SU-DHL-6 (cell line): ENCODE data around the gene CLMN.

Source experiments
- H2AFZ ChIP-seq: fragments of 200-600 bp; sonication (generic); 2 replicates; pipeline ENCODE4 v1.6.1; 2014; ENCODE audit warnings: low read depth, mild to moderate bottlenecking, moderate library complexity, mixed read lengths, antibody characterized with exemption, low read length; ENCODE audit not compliant: severe bottlenecking
- H3F3A ChIP-seq: fragments of 200-600 bp; shearing (Covaris generic); 2 replicates; pipeline ENCODE4 v1.6.0; 2016; ENCODE audit warnings: antibody characterized with exemption, mild to moderate bottlenecking; ENCODE audit not compliant: insufficient read depth
- H3K27ac ChIP-seq: fragments of 200-600 bp; sonication (generic); 2 replicates; pipeline ENCODE4 v1.5.1; 2016; ENCODE audit warnings: low read depth, mild to moderate bottlenecking, low read length, moderate library complexity, mixed read lengths
- H3K27me3 ChIP-seq: fragments of 200-600 bp; sonication (generic), shearing (Covaris generic); 2 replicates; pipeline ENCODE4 v1.6.0; 2014; ENCODE audit warnings: mild to moderate bottlenecking, low read length
- H3K36me3 ChIP-seq: fragments of 200-600 bp; sonication (generic); 2 replicates; pipeline ENCODE4 v1.6.1; 2014; ENCODE audit warnings: mild to moderate bottlenecking, low read length, mixed read lengths
- H3K4me2 ChIP-seq: fragments of 300-600, 200-600 bp; shearing (Covaris generic), sonication (generic); 2 replicates; pipeline ENCODE4 v1.6.0; 2014; ENCODE audit warnings: low read length, low read depth, mild to moderate bottlenecking; ENCODE audit not compliant: poor library complexity, severe bottlenecking
- H3K4me3 ChIP-seq: fragments of 200-600 bp; sonication (generic); 2 replicates; pipeline ENCODE4 v1.5.1; 2014; ENCODE audit warnings: antibody characterized with exemption, low read length, mild to moderate bottlenecking, mixed read lengths; ENCODE audit not compliant: insufficient read depth, poor library complexity, severe bottlenecking
- H3K79me2 ChIP-seq: fragments of 200-600 bp; sonication (generic); 2 replicates; pipeline ENCODE4 v1.6.1; 2014; ENCODE audit warnings: mild to moderate bottlenecking, low read length, moderate library complexity; ENCODE audit not compliant: insufficient read depth
- H3K9ac ChIP-seq: fragments of 200-600 bp; sonication (generic); 2 replicates; pipeline ENCODE4 v1.7.0; 2014; ENCODE audit warnings: mild to moderate bottlenecking, low read length
- H3K9me2 ChIP-seq: fragments of 200-600 bp; sonication (generic); replicated peaks from 2 replicates; pipeline ENCODE4 v1.6.1; 2014; ENCODE audit warnings: low read length; ENCODE audit not compliant: insufficient read depth
- H3K9me3 ChIP-seq: fragments of 200-600 bp; sonication (generic); 2 replicates; pipeline ENCODE4 v1.6.1; 2014; ENCODE audit warnings: low read length, mixed read lengths; ENCODE audit not compliant: insufficient read depth
- H4K20me1 ChIP-seq: fragments of 200-600 bp; sonication (generic); 2 replicates; pipeline ENCODE4 v1.6.1; 2014; ENCODE audit warnings: low read depth, mild to moderate bottlenecking, antibody characterized with exemption, low read length, moderate library complexity, mixed read lengths
- CTCF ChIP-seq: fragments of 200-600 bp; sonication (generic); IDR thresholded peaks from one replicate; pipeline ENCODE4 v1.5.1; 2017; ENCODE audit warnings: antibody characterized with exemption, mild to moderate bottlenecking, low read length, moderate library complexity; ENCODE audit not compliant: insufficient read depth, poor library complexity, severe bottlenecking
- EZH2phosphoT487 ChIP-seq: fragments of 200-600 bp; sonication (generic), shearing (Covaris generic); conservative IDR thresholded peaks from 2 replicates; pipeline ENCODE4 v1.6.1; 2018; ENCODE audit warnings: mild to moderate bottlenecking, antibody characterized with exemption, low read length, moderate library complexity, mixed read lengths

The CLMN gene

GRCh38 chr14:95246870-95247269, 72.8 kb downstream of the CLMN start:
- Histone ChIP-seq H3F3A (no peaks in the 10 kb centered on the region), H3K9me3 (no peaks in the 10 kb centered on the region), H3K4me3 (no peak overlapping the region), H4K20me1 (no peaks in the 10 kb centered on the region), H2AFZ (no peak overlapping the region), H3K36me3 (no peaks in the 10 kb centered on the region), H3K9me2 (no peaks in the 10 kb centered on the region), H3K9ac (no peak overlapping the region), H3K79me2 (no peaks in the 10 kb centered on the region), H3K27ac (no peak overlapping the region), H3K27me3 (no peaks in the 10 kb centered on the region), H3K4me2 (no peak overlapping the region)
- TF ChIP-seq CTCF = no peak
- no peak for TF ChIP-seq EZH2phosphoT487

- Histone ChIP-seq H3K36me3 (no peaks in the 10 kb centered on the region), H4K20me1 (no peaks in the 10 kb centered on the region), H3K79me2 (no peaks in the 10 kb centered on the region), H3K4me2 (no peak overlapping the region), H3K27ac (no peak overlapping the region), H3K27me3 (no peaks in the 10 kb centered on the region), H3K4me3 (no peak overlapping the region), H3K9me3 (no peaks in the 10 kb centered on the region), H3K9ac (no peak overlapping the region), H2AFZ (no peak overlapping the region), H3F3A (no peaks in the 10 kb centered on the region), H3K9me2 (no peaks in the 10 kb centered on the region)
- TF ChIP-seq EZH2phosphoT487 (no peak), CTCF (no peak)
These were observed 74.4 kb downstream of the CLMN start for GRCh38 chr14:95245334-95245733.

- Histone ChIP-seq H3K4me3 (no peak overlapping the region), H3F3A (no peaks in the 10 kb centered on the region), H3K79me2 (no peaks in the 10 kb centered on the region), H4K20me1 (no peaks in the 10 kb centered on the region), H3K9ac (no peak overlapping the region), H3K27ac (no peak overlapping the region), H3K9me3 (no peaks in the 10 kb centered on the region), H3K4me2 (no peak overlapping the region), H3K36me3 (no peaks in the 10 kb centered on the region), H3K27me3 (no peaks in the 10 kb centered on the region), H3K9me2 (no peaks in the 10 kb centered on the region), H2AFZ (no peak overlapping the region)
- no peak for TF ChIP-seq CTCF
- no peak for TF ChIP-seq EZH2phosphoT487
These were observed 75.1 kb downstream of the CLMN start for GRCh38 chr14:95244587-95244986.
